ENCODE measurements around the gene FEM1A.
"Not testable (repeated sequence)": the region's sequence is repeated elsewhere in the genome, so short reads cannot be mapped to it uniquely, and the experiment has no call there.

DNA sequence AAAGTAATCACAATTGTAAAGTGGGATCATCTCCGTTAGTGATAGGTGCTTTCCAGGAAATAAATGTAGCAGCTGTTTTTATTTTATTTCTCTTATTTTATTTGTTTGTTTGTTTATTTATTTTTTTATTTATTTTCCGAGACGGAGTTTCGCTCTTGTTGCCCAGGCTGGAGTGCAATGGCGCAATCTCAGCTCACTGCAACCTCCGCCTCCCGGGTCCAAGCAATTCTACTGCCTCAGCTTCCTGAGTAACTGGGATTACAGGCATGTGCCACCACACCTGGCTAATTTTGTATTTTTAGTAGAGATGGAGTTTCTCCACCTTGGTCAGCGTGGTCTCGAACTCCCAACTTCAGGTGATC lies 40.4 kb downstream of the FEM1A start:
- TF ChIP-seq, protein P1, sequence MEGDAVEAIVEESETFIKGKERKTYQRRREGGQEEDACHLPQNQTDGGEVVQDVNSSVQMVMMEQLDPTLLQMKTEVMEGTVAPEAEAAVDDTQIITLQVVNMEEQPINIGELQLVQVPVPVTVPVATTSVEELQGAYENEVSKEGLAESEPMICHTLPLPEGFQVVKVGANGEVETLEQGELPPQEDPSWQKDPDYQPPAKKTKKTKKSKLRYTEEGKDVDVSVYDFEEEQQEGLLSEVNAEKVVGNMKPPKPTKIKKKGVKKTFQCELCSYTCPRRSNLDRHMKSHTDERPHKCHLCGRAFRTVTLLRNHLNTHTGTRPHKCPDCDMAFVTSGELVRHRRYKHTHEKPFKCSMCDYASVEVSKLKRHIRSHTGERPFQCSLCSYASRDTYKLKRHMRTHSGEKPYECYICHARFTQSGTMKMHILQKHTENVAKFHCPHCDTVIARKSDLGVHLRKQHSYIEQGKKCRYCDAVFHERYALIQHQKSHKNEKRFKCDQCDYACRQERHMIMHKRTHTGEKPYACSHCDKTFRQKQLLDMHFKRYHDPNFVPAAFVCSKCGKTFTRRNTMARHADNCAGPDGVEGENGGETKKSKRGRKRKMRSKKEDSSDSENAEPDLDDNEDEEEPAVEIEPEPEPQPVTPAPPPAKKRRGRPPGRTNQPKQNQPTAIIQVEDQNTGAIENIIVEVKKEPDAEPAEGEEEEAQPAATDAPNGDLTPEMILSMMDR (IDR thresholded peaks at IDR 0.05): not testable (repeated sequence)
- TF ChIP-seq POLR2A (IDR thresholded peaks at IDR 0.05): not testable (repeated sequence)

Measured in body of pancreas (tissue), 4 donors.